GM19463 (cell line): ENCODE results near the gene MARCKS.

Experiments used
- ATAC-seq: cut with Tn5 transposase; IDR thresholded peaks from one replicate; pipeline ENCODE4 v1.9.1; 2021; ENCODE audit warnings: mild to moderate bottlenecking, moderate library complexity; ENCODE audit not compliant: unreplicated experiment

Gene MARCKS

DNA sequence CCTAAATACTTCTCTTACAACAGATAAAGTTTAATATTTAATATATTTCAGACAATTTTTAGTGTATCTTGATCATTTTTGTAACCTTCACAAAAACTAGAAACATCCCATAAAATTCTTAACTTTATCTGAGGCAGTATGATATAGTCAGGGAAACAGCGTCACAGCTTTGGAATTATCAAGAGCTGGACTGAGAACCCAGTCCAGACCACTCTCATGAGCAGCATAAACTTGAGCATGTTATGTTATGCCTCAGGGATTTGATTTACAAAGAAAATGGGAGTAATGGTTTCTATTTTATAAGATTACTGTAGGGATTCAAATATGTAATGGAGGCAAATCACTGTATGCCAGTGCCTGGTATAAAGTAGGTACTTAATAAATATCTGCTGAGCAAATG, 8.3 kb upstream of the MARCKS start:
- no peak for ATAC-seq

DNA sequence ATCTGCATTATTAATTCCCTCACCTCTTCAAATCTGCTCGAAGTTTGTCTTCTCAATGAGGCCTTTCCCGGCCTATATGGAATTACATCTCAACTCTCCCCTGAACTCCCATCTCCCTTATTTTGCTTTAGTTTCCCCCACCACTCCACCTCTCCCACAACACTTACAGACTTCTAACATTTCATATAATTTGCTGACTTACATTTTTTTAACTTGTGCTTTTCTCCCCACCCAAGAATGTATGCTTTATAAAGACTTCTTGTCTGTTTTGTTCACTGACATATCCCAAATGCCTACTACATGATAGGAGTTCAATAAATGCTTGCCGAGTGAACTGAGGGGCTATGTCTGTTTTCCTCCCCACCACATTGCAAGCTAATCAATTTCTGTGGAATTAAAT, 3.9 kb upstream of the MARCKS start:
- no peak for ATAC-seq

DNA sequence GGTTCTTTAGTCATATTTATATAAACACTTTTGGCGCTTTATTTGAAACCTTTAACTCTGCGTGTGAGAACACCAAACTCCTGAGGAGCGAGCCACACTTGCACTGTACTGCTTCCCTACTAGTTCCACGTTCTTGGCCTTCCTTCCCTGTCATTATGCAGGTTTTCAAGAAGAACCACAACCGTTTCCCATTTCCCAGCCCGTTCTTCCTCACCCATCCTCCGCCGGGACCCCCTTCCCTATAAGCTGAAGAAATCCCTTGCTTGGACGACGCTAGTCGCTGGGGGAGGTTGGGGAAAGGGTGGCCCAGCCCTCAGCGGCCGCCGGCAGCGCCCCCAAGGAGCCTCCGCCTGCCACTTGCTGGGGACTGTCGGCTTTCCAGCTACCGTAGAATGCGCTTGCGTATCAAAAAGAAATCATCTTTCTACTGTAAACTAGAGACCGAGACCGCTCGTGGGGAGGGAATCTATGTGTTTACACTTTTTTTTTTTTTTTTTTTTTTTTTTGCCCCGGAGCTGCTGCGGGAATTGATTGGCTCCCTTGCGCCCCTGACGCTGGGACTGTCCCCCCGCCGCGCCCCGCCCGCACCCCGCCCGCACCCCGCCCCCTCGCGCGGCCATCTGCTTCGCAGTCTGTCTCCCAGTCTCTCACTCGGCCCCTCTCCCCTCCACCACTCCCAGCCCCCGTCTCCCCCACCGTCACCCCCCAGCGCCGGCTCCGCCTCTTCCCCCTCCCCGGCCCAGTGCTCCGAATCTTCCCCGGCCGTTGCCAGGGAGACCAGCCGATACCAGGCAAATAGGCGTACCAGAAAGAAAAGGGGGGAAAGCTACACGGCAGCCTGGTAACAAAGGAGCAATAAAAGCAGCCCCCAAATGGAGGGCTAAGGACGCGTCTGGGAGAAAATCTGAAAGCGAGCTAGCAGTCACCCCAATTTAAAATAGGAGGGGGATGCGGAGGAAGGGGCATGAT, 2.3 kb upstream of the MARCKS start:
- peak; percentile 6 for ATAC-seq

DNA sequence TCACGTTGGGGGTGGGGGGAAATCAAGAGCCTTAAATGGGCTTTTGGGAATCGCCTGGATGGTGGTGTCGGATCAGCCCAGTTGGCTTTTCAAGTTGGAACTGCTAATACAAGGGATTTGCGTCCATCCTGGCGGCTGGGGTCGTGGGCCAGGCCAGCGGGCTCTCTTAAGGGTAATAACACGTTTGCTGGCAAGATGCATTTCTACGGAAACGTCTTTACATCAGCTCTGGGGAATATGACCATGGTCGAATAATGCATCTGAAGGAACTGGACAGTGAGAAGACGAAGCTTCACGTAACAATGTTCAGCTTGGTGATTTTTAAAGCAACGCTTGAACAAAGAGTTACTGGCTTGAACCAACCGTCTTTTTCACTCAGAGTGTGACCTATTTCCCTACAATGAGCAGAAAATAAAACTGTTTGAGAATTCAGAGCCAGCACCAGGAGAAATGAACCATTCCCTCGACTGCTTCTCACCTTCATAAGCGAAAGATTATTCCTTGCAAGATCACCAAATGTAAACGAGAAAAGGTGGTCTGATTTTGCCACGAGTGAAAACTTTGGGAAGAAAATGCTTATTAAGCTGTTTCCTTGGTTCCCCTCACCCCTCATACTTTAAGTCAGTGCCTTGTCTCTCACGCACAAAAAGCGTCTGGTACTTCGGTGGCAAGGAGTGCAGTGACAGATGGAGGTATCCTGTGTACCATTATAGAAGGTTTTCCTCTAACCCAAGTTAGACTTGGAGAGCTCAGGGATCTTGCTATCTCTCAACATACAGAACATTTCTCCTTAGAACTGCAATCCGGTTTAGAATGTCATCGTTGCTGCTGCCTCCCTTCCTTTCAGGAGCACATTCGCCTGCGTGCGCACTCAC, 1.4 kb upstream of the MARCKS start:
- no peak for ATAC-seq

DNA sequence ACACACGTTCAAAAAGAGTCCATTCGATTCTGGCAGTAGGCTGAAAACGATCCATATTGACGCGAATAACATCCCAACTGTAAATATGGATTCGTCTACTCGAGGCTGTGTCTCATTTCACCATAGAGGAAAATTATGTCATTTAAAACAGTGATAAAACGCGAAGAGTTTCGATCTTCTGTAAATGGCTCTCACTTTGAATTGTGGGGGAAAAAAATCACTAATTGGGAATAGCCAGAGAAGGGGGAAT, 845 bp upstream of the MARCKS start:
- no peak for ATAC-seq

DNA sequence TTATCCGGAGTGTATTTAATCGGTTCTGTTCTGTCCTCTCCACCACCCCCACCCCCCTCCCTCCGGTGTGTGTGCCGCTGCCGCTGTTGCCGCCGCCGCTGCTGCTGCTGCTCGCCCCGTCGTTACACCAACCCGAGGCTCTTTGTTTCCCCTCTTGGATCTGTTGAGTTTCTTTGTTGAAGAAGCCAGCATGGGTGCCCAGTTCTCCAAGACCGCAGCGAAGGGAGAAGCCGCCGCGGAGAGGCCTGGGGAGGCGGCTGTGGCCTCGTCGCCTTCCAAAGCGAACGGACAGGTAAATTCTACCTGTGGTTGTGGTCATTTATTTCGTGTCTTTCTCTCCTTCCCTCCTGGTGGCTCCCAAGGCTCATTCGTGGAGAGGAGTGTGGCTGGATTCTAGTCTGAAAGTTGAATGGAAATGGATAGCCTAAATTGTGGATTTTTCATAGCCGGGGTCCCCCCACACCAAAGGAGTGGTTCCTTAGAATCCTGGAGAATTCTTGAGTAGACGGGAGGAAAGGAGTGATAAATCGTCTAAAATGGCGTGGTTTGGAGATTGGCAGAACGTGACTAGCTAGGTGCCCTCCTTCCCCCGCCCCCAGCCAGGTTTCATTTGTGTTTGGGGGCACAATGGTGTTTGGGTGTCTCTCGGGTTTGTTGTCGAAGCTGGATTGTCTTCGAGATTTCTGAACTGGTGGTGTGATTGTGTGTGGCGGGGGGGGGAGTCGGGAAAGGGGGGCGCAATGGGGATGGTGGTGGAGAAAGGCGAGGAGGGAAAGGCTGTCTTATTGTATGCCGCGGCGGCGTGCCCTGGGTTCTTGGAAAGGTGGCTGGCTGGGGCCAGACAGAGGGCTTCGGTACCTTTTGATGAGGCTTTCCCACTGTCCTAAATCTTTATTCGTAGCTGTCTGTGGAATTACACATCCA, 673 bp downstream of the MARCKS start:
- ATAC-seq = no peak

DNA sequence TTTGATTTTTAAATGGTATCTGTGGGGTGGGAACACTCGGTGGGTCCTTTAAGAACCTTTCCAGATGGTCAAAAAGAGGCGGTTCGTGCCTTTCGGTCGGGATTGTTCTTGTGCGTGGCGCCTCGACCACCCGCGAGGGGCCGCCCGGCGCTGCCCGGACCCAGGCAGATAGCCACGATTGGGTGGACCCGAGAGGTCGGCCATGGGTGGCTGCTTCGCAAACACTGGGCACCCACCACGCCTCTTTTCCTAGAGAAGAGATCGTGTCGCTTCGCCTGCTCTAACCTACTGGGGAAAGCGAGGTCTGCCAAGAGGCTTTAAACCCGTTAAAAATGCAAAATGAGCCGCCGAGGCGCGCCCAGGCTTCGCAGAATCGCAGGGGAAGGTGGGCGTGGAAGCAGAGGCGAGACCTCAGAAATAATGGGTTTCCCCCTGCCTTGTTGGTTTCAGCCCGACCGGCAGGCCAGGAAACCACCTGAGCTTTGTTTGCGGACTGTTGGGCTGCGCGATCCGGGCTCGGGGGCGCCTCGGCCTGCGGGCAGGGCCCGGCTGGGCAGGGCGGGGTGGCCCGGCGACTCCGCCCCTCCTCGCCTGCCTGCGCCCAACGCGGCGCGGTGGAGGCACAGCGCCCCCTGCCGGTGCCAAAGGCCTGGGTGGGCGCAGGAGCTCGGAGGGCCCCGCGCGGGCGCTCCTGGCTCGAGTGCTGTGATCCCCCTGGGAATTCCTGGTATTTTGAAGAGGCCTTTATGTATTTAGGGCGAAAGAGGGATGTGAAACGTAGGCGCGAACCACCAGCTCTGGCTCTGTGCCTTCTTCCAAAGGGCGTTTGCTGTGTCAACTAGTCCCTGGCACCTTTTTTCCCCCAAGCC, 1.6 kb downstream of the MARCKS start:
- ATAC-seq = peak; percentile 84

DNA sequence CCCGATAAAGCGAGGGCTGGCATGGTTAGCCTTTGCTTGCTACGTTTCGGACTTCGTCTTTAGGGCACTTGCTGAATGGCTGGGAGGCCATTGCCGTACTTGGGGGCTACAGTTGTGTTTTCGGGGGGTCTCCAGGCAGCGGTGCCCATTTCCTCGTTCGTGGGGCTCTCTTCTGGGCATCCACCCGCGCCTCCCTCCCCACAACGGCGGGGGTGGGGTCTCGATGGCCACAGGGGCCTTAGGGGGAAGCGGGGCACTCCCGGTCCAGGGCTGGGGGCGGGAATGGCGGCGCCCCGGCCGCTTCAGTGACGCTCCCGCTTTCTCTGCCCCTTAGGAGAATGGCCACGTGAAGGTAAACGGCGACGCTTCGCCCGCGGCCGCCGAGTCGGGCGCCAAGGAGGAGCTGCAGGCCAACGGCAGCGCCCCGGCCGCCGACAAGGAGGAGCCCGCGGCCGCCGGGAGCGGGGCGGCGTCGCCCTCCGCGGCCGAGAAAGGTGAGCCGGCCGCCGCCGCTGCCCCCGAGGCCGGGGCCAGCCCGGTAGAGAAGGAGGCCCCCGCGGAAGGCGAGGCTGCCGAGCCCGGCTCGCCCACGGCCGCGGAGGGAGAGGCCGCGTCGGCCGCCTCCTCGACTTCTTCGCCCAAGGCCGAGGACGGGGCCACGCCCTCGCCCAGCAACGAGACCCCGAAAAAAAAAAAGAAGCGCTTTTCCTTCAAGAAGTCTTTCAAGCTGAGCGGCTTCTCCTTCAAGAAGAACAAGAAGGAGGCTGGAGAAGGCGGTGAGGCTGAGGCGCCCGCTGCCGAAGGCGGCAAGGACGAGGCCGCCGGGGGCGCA, 2.4 kb downstream of the MARCKS start:
- no peak for ATAC-seq

DNA sequence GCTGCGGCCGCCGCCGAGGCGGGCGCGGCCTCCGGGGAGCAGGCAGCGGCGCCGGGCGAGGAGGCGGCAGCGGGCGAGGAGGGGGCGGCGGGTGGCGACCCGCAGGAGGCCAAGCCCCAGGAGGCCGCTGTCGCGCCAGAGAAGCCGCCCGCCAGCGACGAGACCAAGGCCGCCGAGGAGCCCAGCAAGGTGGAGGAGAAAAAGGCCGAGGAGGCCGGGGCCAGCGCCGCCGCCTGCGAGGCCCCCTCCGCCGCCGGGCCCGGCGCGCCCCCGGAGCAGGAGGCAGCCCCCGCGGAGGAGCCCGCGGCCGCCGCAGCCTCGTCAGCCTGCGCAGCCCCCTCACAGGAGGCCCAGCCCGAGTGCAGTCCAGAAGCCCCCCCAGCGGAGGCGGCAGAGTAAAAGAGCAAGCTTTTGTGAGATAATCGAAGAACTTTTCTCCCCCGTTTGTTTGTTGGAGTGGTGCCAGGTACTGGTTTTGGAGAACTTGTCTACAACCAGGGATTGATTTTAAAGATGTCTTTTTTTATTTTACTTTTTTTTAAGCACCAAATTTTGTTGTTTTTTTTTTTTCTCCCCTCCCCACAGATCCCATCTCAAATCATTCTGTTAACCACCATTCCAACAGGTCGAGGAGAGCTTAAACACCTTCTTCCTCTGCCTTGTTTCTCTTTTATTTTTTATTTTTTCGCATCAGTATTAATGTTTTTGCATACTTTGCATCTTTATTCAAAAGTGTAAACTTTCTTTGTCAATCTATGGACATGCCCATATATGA, 3.2 kb downstream of the MARCKS start:
- no peak for ATAC-seq

DNA sequence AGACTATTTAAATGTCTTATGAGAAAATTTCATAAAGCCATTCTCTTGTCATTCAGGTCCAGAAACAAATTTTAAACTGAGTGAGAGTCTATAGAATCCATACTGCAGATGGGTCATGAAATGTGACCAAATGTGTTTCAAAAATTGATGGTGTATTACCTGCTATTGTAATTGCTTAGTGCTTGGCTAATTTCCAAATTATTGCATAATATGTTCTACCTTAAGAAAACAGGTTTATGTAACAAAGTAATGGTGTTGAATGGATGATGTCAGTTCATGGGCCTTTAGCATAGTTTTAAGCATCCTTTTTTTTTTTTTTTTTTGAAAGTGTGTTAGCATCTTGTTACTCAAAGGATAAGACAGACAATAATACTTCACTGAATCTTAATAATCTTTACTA, 5.0 kb downstream of the MARCKS start:
- ATAC-seq = no peak

DNA sequence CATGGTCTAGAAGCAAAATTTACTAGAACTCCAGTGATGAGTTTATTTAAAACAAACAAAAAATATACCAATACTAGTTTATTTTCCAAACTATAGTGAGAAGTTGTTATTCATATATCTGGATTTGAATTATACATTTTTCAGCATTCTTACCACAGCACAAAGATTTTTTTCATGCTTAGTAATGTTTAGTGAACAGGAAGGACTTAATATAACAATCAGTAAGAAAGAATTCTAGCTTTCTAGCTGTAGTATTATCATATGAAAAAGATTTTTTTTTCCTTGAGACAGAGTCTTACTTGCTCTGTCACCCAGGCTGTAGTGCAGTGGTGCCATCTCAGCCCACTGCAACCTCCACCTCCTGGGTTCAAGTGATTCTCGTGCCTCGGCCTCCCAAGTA, 13.8 kb downstream of the MARCKS start:
- ATAC-seq = no peak

DNA sequence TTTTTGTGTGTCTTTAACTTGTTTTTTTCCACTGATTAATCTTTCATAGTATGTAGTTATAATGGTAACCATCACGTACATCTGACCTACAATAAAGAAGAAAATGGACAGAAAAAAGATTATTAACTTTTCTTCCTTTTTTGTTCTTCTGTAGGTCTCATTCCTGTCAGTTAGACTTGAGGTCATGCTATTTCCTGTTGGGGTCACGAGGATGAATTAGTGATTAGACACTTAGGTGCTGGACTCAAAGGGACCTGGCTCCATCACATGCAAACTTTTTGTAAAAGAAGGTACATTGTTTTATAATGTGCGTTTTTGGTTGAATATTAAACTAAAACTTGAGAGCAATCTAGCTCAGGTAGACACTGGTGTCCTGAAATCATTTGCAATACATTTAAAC, 14.8 kb downstream of the MARCKS start:
- ATAC-seq = no peak

DNA sequence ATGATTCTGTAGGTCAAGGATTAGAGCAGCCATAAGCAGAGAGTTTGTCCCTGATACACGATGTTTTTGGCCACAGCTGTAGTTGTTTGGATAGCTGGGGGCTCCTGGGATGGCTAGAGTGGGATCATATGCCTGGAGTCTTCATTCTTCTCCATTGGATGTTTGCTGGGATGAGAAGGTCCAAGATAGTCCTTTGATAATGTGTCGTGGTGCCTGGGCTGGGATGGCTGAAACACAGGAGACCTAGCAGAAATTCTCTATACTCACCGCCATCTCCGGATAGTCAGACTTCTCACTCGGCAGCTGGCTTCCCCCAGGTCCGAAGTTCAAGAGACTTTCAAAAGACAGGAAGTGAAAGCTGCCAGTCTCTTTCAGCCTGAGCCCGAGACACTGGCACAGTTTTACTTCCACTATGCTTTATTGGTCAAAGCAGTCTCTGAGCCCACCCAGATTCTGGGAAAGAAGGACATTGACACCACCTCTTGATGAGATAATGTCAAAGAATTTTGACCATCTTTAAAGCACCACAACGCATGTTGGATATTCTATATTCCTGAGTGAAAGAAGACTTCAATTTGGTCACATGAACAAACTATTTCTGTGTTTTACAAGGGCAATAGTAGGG, 16.0 kb downstream of the MARCKS start:
- peak; percentile 99 for ATAC-seq

DNA sequence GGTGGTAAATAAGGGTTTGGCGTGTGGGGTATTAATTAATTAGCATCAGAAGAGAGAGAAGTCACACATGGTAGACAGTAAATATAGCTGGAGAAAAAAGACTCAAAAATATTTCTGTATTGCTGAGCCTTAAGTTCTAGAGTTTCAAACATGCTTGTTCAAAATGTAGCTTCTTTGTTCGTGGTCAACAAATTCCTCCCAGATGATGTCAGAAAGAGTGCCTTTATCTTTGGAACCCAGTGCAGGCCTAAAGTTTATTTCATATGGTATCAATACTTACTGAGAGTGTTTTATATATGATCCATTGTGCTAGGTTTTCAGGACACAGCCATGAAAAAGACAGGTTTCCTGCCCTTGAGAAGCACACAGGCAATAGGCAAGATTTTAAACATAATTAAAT, 18.3 kb downstream of the MARCKS start:
- no peak for ATAC-seq

DNA sequence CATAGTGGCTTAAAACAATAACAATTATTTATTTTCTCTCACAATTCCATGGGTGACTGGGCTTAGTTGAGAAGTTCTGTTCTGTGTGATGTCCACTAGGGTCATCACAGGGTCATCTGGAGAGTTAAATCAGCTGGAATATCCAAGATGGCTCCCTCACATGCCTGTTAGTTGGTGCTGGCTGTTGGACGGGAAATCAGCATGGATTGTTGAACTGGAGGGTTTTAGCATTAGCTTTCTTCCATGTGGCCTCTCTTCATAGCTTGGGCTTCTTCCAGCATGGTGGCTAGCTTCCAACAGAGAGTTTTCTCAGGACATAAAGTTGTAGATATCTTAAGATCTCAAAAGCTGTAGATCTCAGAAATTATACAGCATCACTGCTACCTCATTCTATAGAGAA, 19.6 kb downstream of the MARCKS start:
- ATAC-seq = no peak

DNA sequence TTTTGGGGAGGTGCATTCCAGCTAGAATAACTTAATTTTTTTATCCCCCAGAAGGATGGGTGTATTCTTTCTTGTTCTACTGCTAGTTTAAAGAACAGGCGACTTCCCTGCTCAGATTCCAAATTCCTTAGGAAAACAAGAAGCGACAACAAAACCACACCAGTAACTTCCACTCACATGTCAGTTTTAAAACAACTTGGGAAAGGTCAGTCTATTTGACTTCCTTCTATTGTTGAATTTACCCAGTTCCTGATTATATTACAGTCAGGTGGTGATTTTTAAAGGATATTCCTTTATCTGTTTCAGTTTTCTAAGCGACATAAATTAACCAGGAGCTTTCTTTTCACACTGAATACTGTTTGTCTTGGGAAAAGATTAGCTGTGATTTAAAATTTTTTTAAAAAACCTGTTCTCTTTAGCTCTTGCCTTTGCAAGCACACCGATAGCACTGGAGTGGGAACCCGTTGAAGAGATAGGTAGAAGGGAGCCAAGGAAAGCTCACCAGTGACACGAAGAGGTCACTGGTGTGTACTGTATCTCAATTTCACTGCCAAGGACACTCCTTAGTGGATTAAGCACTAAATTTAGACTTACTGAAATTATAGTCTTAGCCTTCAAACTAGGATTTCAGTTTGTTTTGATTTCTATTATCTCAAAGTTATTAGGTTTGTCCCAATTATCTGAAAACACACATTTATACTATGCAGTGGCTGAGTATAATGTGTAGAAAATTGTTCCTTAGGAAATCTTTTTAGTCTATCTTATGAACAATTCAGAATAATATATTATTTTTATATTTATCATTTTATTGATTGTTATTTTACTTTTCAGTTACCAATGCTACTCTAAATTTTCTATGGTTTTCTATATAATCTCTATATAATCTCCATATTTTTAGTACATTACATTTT, 22.3 kb downstream of the MARCKS start:
- peak; percentile 100 for ATAC-seq

DNA sequence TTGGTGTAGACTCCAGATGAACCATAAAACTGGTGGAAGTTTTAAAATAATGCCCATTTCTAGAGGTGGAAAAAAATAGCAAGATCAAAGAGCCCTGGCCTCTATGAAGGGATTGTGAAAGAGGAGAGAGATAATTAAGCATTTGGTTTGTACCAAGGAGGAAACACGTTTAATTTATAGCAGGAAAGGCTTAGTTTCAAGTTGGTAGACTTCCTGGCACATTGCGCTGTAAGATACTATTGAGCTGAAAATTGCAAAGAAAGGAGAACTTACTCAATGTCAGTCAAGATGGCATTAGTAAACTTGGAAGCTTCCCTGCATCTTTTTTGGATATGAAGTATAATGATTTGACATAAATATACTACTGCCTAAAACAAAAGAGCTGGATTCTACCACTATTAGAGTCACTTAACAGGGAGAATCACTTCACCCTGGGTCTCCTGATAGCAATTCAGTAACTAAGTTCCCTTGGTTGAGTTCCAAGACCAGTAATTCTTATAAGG, 24.4 kb downstream of the MARCKS start:
- no peak for ATAC-seq
